ENCODE results near the gene BRD4.

BRD4 gene

GRCh38 chr19:15256708-15257331, 75.5 kb downstream of the BRD4 start:
- no peak for DNase-seq
- Histone ChIP-seq H3K9me3 (no peaks in the 10 kb centered on the region), H3K27me3 (no peaks in the 10 kb centered on the region), H3K36me3 (peaks cover 73 to 97% (median 90%) of the 10 kb centered on the region in 3 donors), H3K4me3 (no peak overlapping the region), H3K4me1 (peaks cover 5 to 30% (median 26%) of the 10 kb centered on the region in 4 donors), H3K27ac (peak overlapping the region; percentile 14 to 36)
- intact Hi-C loops (cut with DNase I; ENCODE audit: low total_unique reads): no loop called here
- no peak for TF ChIP-seq CTCF (IDR thresholded peaks at IDR 0.05)

- H3K27ac ChIP-seq: peak overlapping the region in 1 of 2 donors; percentile 25
- intact Hi-C loops (cut with DNase I; ENCODE audit: low total_unique reads): no loop called here
- no peaks in the 10 kb centered on the region for H3K27me3 ChIP-seq
- no peak overlapping the region for H3K4me3 ChIP-seq
- no peak for DNase-seq
- no peak for TF ChIP-seq CTCF (IDR thresholded peaks at IDR 0.05)
- no peaks in the 10 kb centered on the region for H3K9me3 ChIP-seq
- peaks cover 11 to 42% (median 38%) of the 10 kb centered on the region in 4 donors for H3K4me1 ChIP-seq
- peaks cover 66 to 84% (median 83%) of the 10 kb centered on the region in 3 donors for H3K36me3 ChIP-seq
Measured at GRCh38 chr19:15255359-15255990, 76.9 kb downstream of the BRD4 start.

GRCh38 chr19:15254547-15254946, 77.8 kb downstream of the BRD4 start:
- peak overlapping the region; percentile 98 for H3K27ac ChIP-seq
- no peak for DNase-seq
- H3K4me3 ChIP-seq: no peak overlapping the region
- no peaks in the 10 kb centered on the region for H3K9me3 ChIP-seq
- no peak for TF ChIP-seq CTCF (IDR thresholded peaks at IDR 0.05)
- intact Hi-C loops (cut with DNase I; ENCODE audit: low total_unique reads): loop anchor here (5.0 kb wide), 2 partner anchors 57 to 147 kb away; partner anchors contain the start of gene SYDE1
- peaks cover 11 to 49% (median 47%) of the 10 kb centered on the region in 4 donors for H3K4me1 ChIP-seq
- peaks cover 60 to 74% (median 73%) of the 10 kb centered on the region in 3 donors for H3K36me3 ChIP-seq
- no peaks in the 10 kb centered on the region for H3K27me3 ChIP-seq

GRCh38 chr19:15253513-15253912, 78.8 kb downstream of the BRD4 start:
- no peak for TF ChIP-seq CTCF (IDR thresholded peaks at IDR 0.05)
- Histone ChIP-seq H3K27ac (peak overlapping the region; percentile 98), H3K36me3 (peaks cover 51 to 68% (median 63%) of the 10 kb centered on the region in 3 donors), H3K4me1 (peaks cover 15 to 60% (median 57%) of the 10 kb centered on the region in 4 donors), H3K27me3 (no peaks in the 10 kb centered on the region), H3K4me3 (no peak overlapping the region), H3K9me3 (no peaks in the 10 kb centered on the region)
- DNase-seq: peak in 1 of 2 donors; percentile 74
- intact Hi-C loops (cut with DNase I; ENCODE audit: low total_unique reads): loop anchor here (5.0 kb wide), 2 partner anchors 56 to 146 kb away; partner anchors contain the start of gene SYDE1

GRCh38 chr19:15253061-15253460, 79.3 kb downstream of the BRD4 start:
- H3K36me3 ChIP-seq: peaks cover 46 to 68% (median 59%) of the 10 kb centered on the region in 3 donors
- no peaks in the 10 kb centered on the region for H3K9me3 ChIP-seq
- H3K27ac ChIP-seq: peak overlapping the region; percentile 98
- H3K27me3 ChIP-seq: no peaks in the 10 kb centered on the region
- no peak for DNase-seq
- H3K4me1 ChIP-seq: peaks cover 15 to 64% (median 62%) of the 10 kb centered on the region in 4 donors
- intact Hi-C loops (cut with DNase I; ENCODE audit: low total_unique reads): loop anchor here (5.0 kb wide), 2 partner anchors 56 to 146 kb away; partner anchors contain the start of gene SYDE1
- TF ChIP-seq CTCF (IDR thresholded peaks at IDR 0.05): no peak
- H3K4me3 ChIP-seq: no peak overlapping the region
